NCI-H2196 (cell line): ENCODE results near the gene SCGB2B2.
"Not testable (repeated sequence)": the region's sequence is repeated elsewhere in the genome, so short reads cannot be mapped to it uniquely, and the experiment has no call there.

Experiments used
- DNase-seq: peaks from one replicate; lab custom pipeline; 2025; ENCODE audit not compliant: unreplicated experiment; lab: John Stamatoyannopoulos, UW

Gene SCGB2B2

GRCh38 chr19:34676697-34677385 lies at the start of gene SCGB2B2:
Gene SCGB2B2, minus strand, starts transcription at chr19:34677159. Its CDS starts 82,596 bp downstream, at chr19:34594563.
- DNase-seq, result peak; percentile 89

- DNase-seq, result no peak
Observed at GRCh38 chr19:34725400-34725799, 48.4 kb upstream of the SCGB2B2 start.

GRCh38 chr19:34722353-34722752 lies 45.4 kb upstream of the SCGB2B2 start:
- DNase-seq, result no peak

GRCh38 chr19:34715357-34715756 lies 38.4 kb upstream of the SCGB2B2 start:
- no peak for DNase-seq

GRCh38 chr19:34713262-34713637 lies 36.3 kb upstream of the SCGB2B2 start:
- no peak for DNase-seq

GRCh38 chr19:34712395-34713261 lies 35.7 kb upstream of the SCGB2B2 start:
- peak; percentile 84 for DNase-seq

GRCh38 chr19:34711890-34712289 lies 34.9 kb upstream of the SCGB2B2 start:
- no peak for DNase-seq

- DNase-seq, result peak; percentile 27
Observed at GRCh38 chr19:34707661-34708060, 30.7 kb upstream of the SCGB2B2 start.

GRCh38 chr19:34692549-34692948 lies 15.6 kb upstream of the SCGB2B2 start:
- DNase-seq, result no peak

- DNase-seq, result no peak
Observed at GRCh38 chr19:34690372-34690771, 13.4 kb upstream of the SCGB2B2 start.

GRCh38 chr19:34688592-34688991 lies 11.6 kb upstream of the SCGB2B2 start:
- DNase-seq, result no peak

- DNase-seq, result no peak
Observed at GRCh38 chr19:34687348-34687747, 10.4 kb upstream of the SCGB2B2 start.

- no peak for DNase-seq
Observed at GRCh38 chr19:34686455-34686854, 9.5 kb upstream of the SCGB2B2 start.

GRCh38 chr19:34685266-34685665 lies 8.3 kb upstream of the SCGB2B2 start:
- DNase-seq, result not testable (repeated sequence)

GRCh38 chr19:34681478-34681877 lies 4.5 kb upstream of the SCGB2B2 start:
- DNase-seq, result no peak

GRCh38 chr19:34678421-34678820 lies 1.5 kb upstream of the SCGB2B2 start:
- no peak for DNase-seq

- no peak for DNase-seq
Observed at GRCh38 chr19:34678085-34678412, 1.1 kb upstream of the SCGB2B2 start.

- DNase-seq, result peak; percentile 95
Observed at GRCh38 chr19:34677386-34678084, 576 bp upstream of the SCGB2B2 start, which contains the start of gene ZNF302. Gene ZNF302, plus strand, starts transcription at chr19:34677678. Its CDS starts 1,127 bp downstream, at chr19:34678805.

GRCh38 chr19:34675919-34676318 lies 1.0 kb downstream of the SCGB2B2 start:
- DNase-seq, result no peak

GRCh38 chr19:34675250-34675649 lies 1.7 kb downstream of the SCGB2B2 start:
- DNase-seq, result no peak

GRCh38 chr19:34673590-34673989 lies 3.4 kb downstream of the SCGB2B2 start:
- no peak for DNase-seq

- DNase-seq, result no peak
Observed at GRCh38 chr19:34671972-34672371, 5.0 kb downstream of the SCGB2B2 start.
